Mesodermal cell (in vitro differentiated cells): ENCODE results near the gene RXFP2.

Experiments
- H3K27ac ChIP-seq: 2 replicates; pipeline ENCODE4 v1.7.0; 2013; ENCODE audit warnings: mild to moderate bottlenecking, low read depth, low read length, moderate library complexity; ENCODE audit not compliant: severe bottlenecking
- H3K36me3 ChIP-seq: 2 replicates; pipeline ENCODE4 v1.7.1; 2013; ENCODE audit warnings: mild to moderate bottlenecking, low read length, moderate library complexity; ENCODE audit not compliant: control insufficient read depth, insufficient read depth
- H3K4me1 ChIP-seq: one replicate; pipeline ENCODE4 v1.7.1; 2013; ENCODE audit warnings: mild to moderate bottlenecking, low read length; ENCODE audit not compliant: insufficient read depth, control insufficient read depth, poor library complexity, severe bottlenecking
- H3K4me3 ChIP-seq: 2 replicates; pipeline ENCODE4 v1.7.0; 2013; ENCODE audit warnings: low read length, control low read depth, mild to moderate bottlenecking; ENCODE audit not compliant: insufficient read depth, poor library complexity, severe bottlenecking; ENCODE audit errors: extremely low read depth
- H3K9me3 ChIP-seq: 2 replicates; pipeline ENCODE4 v1.7.1; 2013; ENCODE audit warnings: mild to moderate bottlenecking, low read length, moderate library complexity; ENCODE audit not compliant: control insufficient read depth
- WGBS, 2 experiments: methylation state at CpG; one replicate each; pipeline ENCODE4 v1.1.5; 2013; ENCODE audit warnings: missing lambda C conversion rate in 2 of 2; ENCODE audit not compliant: insufficient coverage in 2 of 2; 5-methylcytosine and 5-hydroxymethylcytosine counted together

Gene RXFP2

DNA sequence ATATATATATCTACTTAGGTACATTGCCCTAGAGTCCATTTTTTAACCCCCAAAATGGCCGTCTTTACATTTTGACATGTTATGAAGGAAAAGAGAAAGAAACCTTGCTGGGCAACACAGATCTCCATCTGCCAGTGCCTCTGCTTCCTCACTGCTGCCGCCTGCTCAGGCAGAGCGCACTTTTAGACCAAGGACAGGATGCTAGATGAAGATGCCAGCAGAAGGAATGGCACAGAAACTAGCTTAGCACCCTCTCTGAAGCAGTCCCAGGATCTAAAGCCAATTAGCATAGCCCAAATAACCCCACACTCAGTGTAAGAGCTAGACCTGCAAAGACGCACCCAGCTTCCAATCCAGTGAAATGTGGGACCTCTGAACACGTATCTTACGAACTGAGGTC lies 111.9 kb downstream of the RXFP2 start:
- Histone ChIP-seq H3K4me3 (no peak overlapping the region), H3K4me1 (no peaks in the 10 kb centered on the region), H3K27ac (no peak overlapping the region), H3K9me3 (no peaks in the 10 kb centered on the region), H3K36me3 (no peaks in the 10 kb centered on the region)
- 91 to 94% methylated on average over 5 to 6 of the region's 6 CpGs for WGBS, 2 experiments
